OCI-LY3 (cell line): Measurements from ENCODE around the gene OTOR.

Experiments used
- EZH2phosphoT487 ChIP-seq: fragments of 200-600 bp; shearing (Covaris generic); IDR thresholded peaks from 2 replicates; pipeline ENCODE4 v1.6.1; 2018; ENCODE audit warnings: antibody characterized with exemption, mixed run types, low read depth
- TF ChIP-seq, protein P1 (sequence below): fragments of 200-600, 300-600 bp; sonication (generic); IDR thresholded peaks from 2 replicates; pipeline ENCODE4 v1.5.1; 2014; ENCODE audit warnings: antibody characterized with exemption, low read length, low read depth

DNA sequence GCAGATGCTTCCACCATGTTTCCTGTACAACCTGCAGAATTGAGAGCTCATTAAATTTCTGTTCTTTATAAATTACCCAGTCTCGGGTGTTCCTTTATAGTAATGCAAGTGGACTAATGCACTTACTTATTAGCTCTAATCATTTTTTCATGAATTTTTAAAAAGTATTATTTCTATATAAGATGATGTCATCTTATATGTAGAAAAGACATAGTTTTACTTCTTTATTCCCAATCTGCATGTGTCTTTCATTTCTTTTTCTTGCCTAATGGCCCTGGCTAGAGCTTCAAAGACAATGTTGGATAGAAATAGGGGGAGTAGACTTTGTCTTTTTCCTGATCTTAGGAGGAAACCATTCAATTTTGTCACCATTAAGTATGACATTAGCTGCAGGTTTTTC is 27.8 kb downstream of the OTOR start:
- TF ChIP-seq, protein P1, sequence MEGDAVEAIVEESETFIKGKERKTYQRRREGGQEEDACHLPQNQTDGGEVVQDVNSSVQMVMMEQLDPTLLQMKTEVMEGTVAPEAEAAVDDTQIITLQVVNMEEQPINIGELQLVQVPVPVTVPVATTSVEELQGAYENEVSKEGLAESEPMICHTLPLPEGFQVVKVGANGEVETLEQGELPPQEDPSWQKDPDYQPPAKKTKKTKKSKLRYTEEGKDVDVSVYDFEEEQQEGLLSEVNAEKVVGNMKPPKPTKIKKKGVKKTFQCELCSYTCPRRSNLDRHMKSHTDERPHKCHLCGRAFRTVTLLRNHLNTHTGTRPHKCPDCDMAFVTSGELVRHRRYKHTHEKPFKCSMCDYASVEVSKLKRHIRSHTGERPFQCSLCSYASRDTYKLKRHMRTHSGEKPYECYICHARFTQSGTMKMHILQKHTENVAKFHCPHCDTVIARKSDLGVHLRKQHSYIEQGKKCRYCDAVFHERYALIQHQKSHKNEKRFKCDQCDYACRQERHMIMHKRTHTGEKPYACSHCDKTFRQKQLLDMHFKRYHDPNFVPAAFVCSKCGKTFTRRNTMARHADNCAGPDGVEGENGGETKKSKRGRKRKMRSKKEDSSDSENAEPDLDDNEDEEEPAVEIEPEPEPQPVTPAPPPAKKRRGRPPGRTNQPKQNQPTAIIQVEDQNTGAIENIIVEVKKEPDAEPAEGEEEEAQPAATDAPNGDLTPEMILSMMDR, result no peak
- no peak for TF ChIP-seq EZH2phosphoT487
